ENCODE data around the gene OLA1.

DNA sequence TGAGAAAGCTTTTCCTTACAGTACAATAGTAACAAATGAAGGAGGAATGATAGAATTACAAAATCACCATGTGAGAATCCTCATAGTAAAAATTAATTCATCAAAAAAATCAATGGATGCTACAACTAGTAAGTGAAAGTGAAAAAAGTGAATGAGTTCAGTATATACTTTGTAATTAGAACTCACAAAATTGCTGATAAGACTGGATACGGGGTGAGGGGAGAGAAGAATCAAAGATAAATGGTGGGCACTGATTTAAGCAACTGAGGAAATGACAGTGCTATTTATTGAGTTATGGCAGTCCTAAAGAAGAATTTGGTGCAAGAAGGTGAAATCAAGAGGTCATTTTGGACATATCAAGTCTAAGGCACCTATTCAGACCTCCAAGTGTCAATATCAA, 20.6 kb downstream of the OLA1 start:
- TF ChIP-seq ZNF274 (IDR thresholded peaks at IDR 0.05; ENCODE audit: low read depth, low read length) = no peak
- no peak for TF ChIP-seq SUZ12 (IDR thresholded peaks at IDR 0.05; ENCODE audit: extremely low read depth, insufficient read depth, insufficient read length)
- TF ChIP-seq YY1 (IDR thresholded peaks at IDR 0.05; ENCODE audit: insufficient read depth, insufficient read length) = no peak
